ENCODE measurements around the gene MRPL4. TPM values are rescaled to one million over a fixed set of nuclear protein-coding genes. Genes with fewer than 3 reads are reported as not detected.
A peak's percentile ranks its signal among the peaks of the same experiment; 100 is the strongest.

MRPL4 gene
- polyA plus RNA-seq, 2 donors: 25.7 to 71.6 TPM

DNA sequence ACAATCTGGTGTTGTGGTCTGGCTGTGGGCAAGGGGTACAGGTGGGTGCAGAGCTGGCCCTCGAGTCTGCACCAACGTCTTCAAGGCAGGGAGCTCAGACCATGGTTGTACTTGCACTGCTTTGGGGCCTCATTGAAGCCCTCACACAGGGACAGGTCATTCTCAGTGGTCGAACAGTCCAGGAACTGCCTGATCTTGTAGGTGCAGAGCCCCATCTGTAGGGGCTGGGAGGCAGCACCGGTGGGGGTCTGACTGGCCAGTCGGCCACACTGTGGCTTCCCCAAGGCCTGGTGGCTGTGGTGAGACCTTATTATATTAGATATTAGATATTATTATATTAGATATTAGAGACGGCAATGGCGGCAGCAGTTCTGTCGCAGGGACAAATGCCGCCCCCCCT is 34.9 kb upstream of the MRPL4 start:
- Histone ChIP-seq H3K27ac (ENCODE audit: low read depth in 2 of 2, low read length in 1 of 2) (no peak overlapping the region), H3K36me3 (ENCODE audit: control insufficient read depth in 2 of 2, insufficient read depth in 2 of 2, low read length in 1 of 2) (no peaks in the 10 kb centered on the region), H3K9me3 (ENCODE audit: control insufficient read depth in 2 of 2, insufficient read depth in 1 of 2, low read depth in 1 of 2, low read length in 1 of 2) (no peaks in the 10 kb centered on the region), H3K27me3 (ENCODE audit: control insufficient read depth in 1 of 2, insufficient read depth in 2 of 2, low read length in 2 of 2) (no peaks in the 10 kb centered on the region), H3K4me3 (ENCODE audit: low read depth in 1 of 2, low read length in 2 of 2) (no peak overlapping the region), H3K4me1 (ENCODE audit: control insufficient read depth in 2 of 2, insufficient read depth in 2 of 2, low read length in 1 of 2) (no peaks in the 10 kb centered on the region)
- WGBS, 2 donors: 86 to 88% methylated on average over 9 of the region's 9 CpGs

DNA sequence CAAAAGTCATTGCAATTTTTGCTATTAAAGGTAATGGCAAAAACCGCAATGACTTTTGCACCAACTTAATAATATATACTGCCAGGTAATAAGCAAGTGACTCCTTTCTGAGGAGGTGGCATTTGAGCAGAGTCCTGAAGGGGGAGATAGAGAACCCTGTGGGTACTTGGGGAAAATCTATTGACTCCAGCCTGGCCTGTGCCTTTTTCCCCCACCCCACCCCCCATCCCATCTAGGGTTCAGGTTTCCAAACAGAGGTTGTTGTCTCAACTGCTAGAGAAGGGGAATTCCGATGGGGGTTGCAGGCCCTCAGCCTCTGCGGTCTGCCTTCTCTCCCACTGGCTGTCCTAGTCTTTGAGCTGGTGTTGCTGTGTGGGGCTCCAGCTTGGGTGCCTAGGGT is 32.3 kb upstream of the MRPL4 start:
- Histone ChIP-seq H3K9me3 (ENCODE audit: control insufficient read depth in 2 of 2, insufficient read depth in 1 of 2, low read depth in 1 of 2, low read length in 1 of 2) (no peaks in the 10 kb centered on the region), H3K4me3 (ENCODE audit: low read depth in 1 of 2, low read length in 2 of 2) (no peak overlapping the region), H3K36me3 (ENCODE audit: control insufficient read depth in 2 of 2, insufficient read depth in 2 of 2, low read length in 1 of 2) (peaks cover 0 to 5% of the 10 kb centered on the region in 2 donors), H3K27ac (ENCODE audit: low read depth in 2 of 2, low read length in 1 of 2) (no peak overlapping the region), H3K4me1 (ENCODE audit: control insufficient read depth in 2 of 2, insufficient read depth in 2 of 2, low read length in 1 of 2) (no peaks in the 10 kb centered on the region), H3K27me3 (ENCODE audit: control insufficient read depth in 1 of 2, insufficient read depth in 2 of 2, low read length in 2 of 2) (no peaks in the 10 kb centered on the region)
- 33 to 34% methylated on average over 3 of the region's 3 CpGs for WGBS, 2 donors

GRCh38 chr19:10220695-10221094 is 31.3 kb upstream of the MRPL4 start:
- Histone ChIP-seq H3K36me3 (ENCODE audit: control insufficient read depth in 2 of 2, insufficient read depth in 2 of 2, low read length in 1 of 2) (peaks cover 0 to 5% of the 10 kb centered on the region in 2 donors), H3K4me3 (ENCODE audit: low read depth in 1 of 2, low read length in 2 of 2) (no peak overlapping the region), H3K27me3 (ENCODE audit: control insufficient read depth in 1 of 2, insufficient read depth in 2 of 2, low read length in 2 of 2) (no peaks in the 10 kb centered on the region), H3K9me3 (ENCODE audit: control insufficient read depth in 2 of 2, insufficient read depth in 1 of 2, low read depth in 1 of 2, low read length in 1 of 2) (no peaks in the 10 kb centered on the region), H3K4me1 (ENCODE audit: control insufficient read depth in 2 of 2, insufficient read depth in 2 of 2, low read length in 1 of 2) (no peaks in the 10 kb centered on the region), H3K27ac (ENCODE audit: low read depth in 2 of 2, low read length in 1 of 2) (no peak overlapping the region)
- 82 to 88% methylated on average over 7 of the region's 7 CpGs for WGBS, 2 donors

DNA sequence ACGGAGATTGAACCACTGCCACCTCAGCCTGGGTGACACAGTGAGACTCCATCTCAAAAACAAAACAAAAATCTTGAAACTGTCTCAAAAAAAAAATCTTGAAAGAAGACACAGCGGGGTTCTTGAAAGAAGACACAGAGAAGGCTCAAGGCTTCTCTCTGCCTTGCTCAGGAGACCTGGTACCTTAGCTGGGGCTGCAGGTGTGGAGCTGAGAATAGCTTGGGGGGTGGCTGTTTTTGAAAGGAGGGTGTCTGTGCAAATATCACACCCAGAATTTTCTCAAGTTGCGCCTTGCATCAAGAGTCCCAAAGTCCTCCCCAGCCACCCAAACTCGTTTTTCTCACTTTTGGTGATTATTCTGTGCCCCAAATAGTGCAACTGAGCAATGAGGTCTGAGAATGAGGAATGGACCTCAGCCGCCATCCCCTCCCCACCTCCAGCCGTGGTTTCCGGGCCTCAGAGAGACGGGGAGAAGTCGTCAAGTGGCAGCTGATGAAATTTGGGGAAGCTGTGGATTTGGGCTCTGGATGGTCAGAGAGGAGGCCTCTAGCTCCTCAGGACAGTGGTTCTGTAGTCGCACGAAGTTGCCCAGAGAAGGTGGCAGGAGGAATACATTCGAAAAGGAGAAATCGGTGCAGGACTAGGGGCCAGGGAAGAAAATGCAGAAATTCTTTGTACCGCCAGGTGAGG is 29.7 kb upstream of the MRPL4 start:
- Histone ChIP-seq H3K4me3 (ENCODE audit: low read depth in 1 of 2, low read length in 2 of 2) (no peak overlapping the region), H3K27me3 (ENCODE audit: control insufficient read depth in 1 of 2, insufficient read depth in 2 of 2, low read length in 2 of 2) (no peaks in the 10 kb centered on the region), H3K27ac (ENCODE audit: low read depth in 2 of 2, low read length in 1 of 2) (no peak overlapping the region), H3K36me3 (ENCODE audit: control insufficient read depth in 2 of 2, insufficient read depth in 2 of 2, low read length in 1 of 2) (peaks cover 0 to 5% of the 10 kb centered on the region in 2 donors), H3K9me3 (ENCODE audit: control insufficient read depth in 2 of 2, insufficient read depth in 1 of 2, low read depth in 1 of 2, low read length in 1 of 2) (no peaks in the 10 kb centered on the region), H3K4me1 (ENCODE audit: control insufficient read depth in 2 of 2, insufficient read depth in 2 of 2, low read length in 1 of 2) (no peaks in the 10 kb centered on the region)
- WGBS, 2 donors: 81 to 84% methylated on average over 14 of the region's 14 CpGs

GRCh38 chr19:10223488-10224213 is 28.4 kb upstream of the MRPL4 start:
- Histone ChIP-seq H3K9me3 (ENCODE audit: control insufficient read depth in 2 of 2, insufficient read depth in 1 of 2, low read depth in 1 of 2, low read length in 1 of 2) (no peaks in the 10 kb centered on the region), H3K27ac (ENCODE audit: low read depth in 2 of 2, low read length in 1 of 2) (no peak overlapping the region), H3K4me3 (ENCODE audit: low read depth in 1 of 2, low read length in 2 of 2) (no peak overlapping the region), H3K27me3 (ENCODE audit: control insufficient read depth in 1 of 2, insufficient read depth in 2 of 2, low read length in 2 of 2) (no peaks in the 10 kb centered on the region), H3K36me3 (ENCODE audit: control insufficient read depth in 2 of 2, insufficient read depth in 2 of 2, low read length in 1 of 2) (peaks cover 0 to 5% of the 10 kb centered on the region in 2 donors), H3K4me1 (ENCODE audit: control insufficient read depth in 2 of 2, insufficient read depth in 2 of 2, low read length in 1 of 2) (no peaks in the 10 kb centered on the region)
- WGBS, 2 donors: 96% methylated on average over 28 of the region's 28 CpGs

- no peak overlapping the region for H3K4me3 ChIP-seq (ENCODE audit: low read depth in 1 of 2, low read length in 2 of 2)
- H3K4me1 ChIP-seq (ENCODE audit: control insufficient read depth in 2 of 2, insufficient read depth in 2 of 2, low read length in 1 of 2): no peaks in the 10 kb centered on the region
- no peaks in the 10 kb centered on the region for H3K27me3 ChIP-seq (ENCODE audit: control insufficient read depth in 1 of 2, insufficient read depth in 2 of 2, low read length in 2 of 2)
- no peak overlapping the region for H3K27ac ChIP-seq (ENCODE audit: low read depth in 2 of 2, low read length in 1 of 2)
- no peaks in the 10 kb centered on the region for H3K9me3 ChIP-seq (ENCODE audit: control insufficient read depth in 2 of 2, insufficient read depth in 1 of 2, low read depth in 1 of 2, low read length in 1 of 2)
- peaks cover 0 to 5% of the 10 kb centered on the region in 2 donors for H3K36me3 ChIP-seq (ENCODE audit: control insufficient read depth in 2 of 2, insufficient read depth in 2 of 2, low read length in 1 of 2)
- 94 to 96% methylated on average over 23 of the region's 23 CpGs for WGBS, 2 donors
Measured at GRCh38 chr19:10224337-10224736, 27.7 kb upstream of the MRPL4 start.

- 76 to 84% methylated on average over 6 of the region's 6 CpGs for WGBS, 2 donors
- no peaks in the 10 kb centered on the region for H3K27me3 ChIP-seq (ENCODE audit: control insufficient read depth in 1 of 2, insufficient read depth in 2 of 2, low read length in 2 of 2)
- no peaks in the 10 kb centered on the region for H3K4me1 ChIP-seq (ENCODE audit: control insufficient read depth in 2 of 2, insufficient read depth in 2 of 2, low read length in 1 of 2)
- peak overlapping the region; percentile 19 to 56 for H3K27ac ChIP-seq (ENCODE audit: low read depth in 2 of 2, low read length in 1 of 2)
- H3K4me3 ChIP-seq (ENCODE audit: low read depth in 1 of 2, low read length in 2 of 2): no peak overlapping the region
- H3K9me3 ChIP-seq (ENCODE audit: control insufficient read depth in 2 of 2, insufficient read depth in 1 of 2, low read depth in 1 of 2, low read length in 1 of 2): no peaks in the 10 kb centered on the region
- peaks cover 0 to 5% of the 10 kb centered on the region in 2 donors for H3K36me3 ChIP-seq (ENCODE audit: control insufficient read depth in 2 of 2, insufficient read depth in 2 of 2, low read length in 1 of 2)
Measured at GRCh38 chr19:10226021-10226375, 26.0 kb upstream of the MRPL4 start.

- WGBS, 2 donors: 43 to 59% methylated on average over 12 to 13 of the region's 13 CpGs
- no peak overlapping the region for H3K4me3 ChIP-seq (ENCODE audit: low read depth in 1 of 2, low read length in 2 of 2)
Measured at GRCh38 chr19:10226376-10227025, 25.5 kb upstream of the MRPL4 start.

GRCh38 chr19:10227026-10227971 is 24.7 kb upstream of the MRPL4 start:
- WGBS, 2 donors: 61 to 69% methylated on average over 28 of the region's 28 CpGs
- Histone ChIP-seq H3K4me1 (ENCODE audit: control insufficient read depth in 2 of 2, insufficient read depth in 2 of 2, low read length in 1 of 2) (no peaks in the 10 kb centered on the region), H3K4me3 (ENCODE audit: low read depth in 1 of 2, low read length in 2 of 2) (no peak overlapping the region)

More at GRCh38 chr19:10226376-10227025, 25.5 kb upstream of the MRPL4 start:
- no peaks in the 10 kb centered on the region for H3K4me1 ChIP-seq (ENCODE audit: control insufficient read depth in 2 of 2, insufficient read depth in 2 of 2, low read length in 1 of 2)
- H3K27ac ChIP-seq (ENCODE audit: low read depth in 2 of 2, low read length in 1 of 2): peak overlapping the region in 1 of 2 donors; percentile 56
- H3K27me3 ChIP-seq (ENCODE audit: control insufficient read depth in 1 of 2, insufficient read depth in 2 of 2, low read length in 2 of 2): no peaks in the 10 kb centered on the region
- peaks cover 0 to 5% of the 10 kb centered on the region in 2 donors for H3K36me3 ChIP-seq (ENCODE audit: control insufficient read depth in 2 of 2, insufficient read depth in 2 of 2, low read length in 1 of 2)
- H3K9me3 ChIP-seq (ENCODE audit: control insufficient read depth in 2 of 2, insufficient read depth in 1 of 2, low read depth in 1 of 2, low read length in 1 of 2): no peaks in the 10 kb centered on the region

More at GRCh38 chr19:10227026-10227971, 24.7 kb upstream of the MRPL4 start:
- Histone ChIP-seq H3K27ac (ENCODE audit: low read depth in 2 of 2, low read length in 1 of 2) (peak overlapping the region; percentile 34 to 46), H3K36me3 (ENCODE audit: control insufficient read depth in 2 of 2, insufficient read depth in 2 of 2, low read length in 1 of 2) (peaks cover 0 to 5% of the 10 kb centered on the region in 2 donors), H3K27me3 (ENCODE audit: control insufficient read depth in 1 of 2, insufficient read depth in 2 of 2, low read length in 2 of 2) (no peaks in the 10 kb centered on the region), H3K9me3 (ENCODE audit: control insufficient read depth in 2 of 2, insufficient read depth in 1 of 2, low read depth in 1 of 2, low read length in 1 of 2) (no peaks in the 10 kb centered on the region)

Data from esophagus (tissue), 2 donors.